SK-N-SH (cell line): ENCODE data around the gene NAV2. TPM values are rescaled to one million over a fixed set of nuclear protein-coding genes. Genes with fewer than 3 reads are reported as not detected.

ENCODE experiments used
- CTCF ChIA-PET: fragments of 300-600, 350-600 bp; formaldehyde crosslinking; extraction: SDS; loops from one replicate; lab custom pipeline; 2021; lab: Yijun Ruan, JAX
- POLR2A ChIA-PET: fragments of 350-600 bp; sonication (Branson Sonifier 250); formaldehyde crosslinking; extraction: SDS; loops from one replicate; lab custom pipeline; 2020; ENCODE audit warnings: antibody characterized with exemption, inconsistent platforms; lab: Yijun Ruan, JAX
- DNase-seq: peaks from one replicate; pipeline ENCODE4 v3.0.0; 2012
- H2AFZ ChIP-seq: fragments of 200-600 bp; sonication (generic); 2 replicates; pipeline ENCODE4 v1.8.1; 2016; ENCODE audit warnings: antibody characterized with exemption, mild to moderate bottlenecking, low read depth
- H3F3A ChIP-seq: fragments of 200-600 bp; sonication (generic); replicated peaks from 2 replicates; pipeline ENCODE3; 2016; ENCODE audit warnings: antibody characterized with exemption, mild to moderate bottlenecking; ENCODE audit not compliant: insufficient read depth
- H3K27ac ChIP-seq, 2 experiments: fragments of 200-500 bp in 1 of 2; fragments of 200-600 bp in 1 of 2; sonication (Bioruptor generic) in 1 of 2; sonication (generic), shearing (Covaris generic) in 1 of 2; 2 replicates each; pipeline versions ENCODE4 v1.5.1 to v1.6.1; 2014 to 2016; ENCODE audit warnings: low read depth in 2 of 2, inconsistent platforms in 1 of 2, low read length in 1 of 2, mild to moderate bottlenecking in 1 of 2, mixed read lengths in 1 of 2
- H3K27me3 ChIP-seq: fragments of 200-600 bp; sonication (generic), shearing (Covaris generic); 2 replicates; pipeline ENCODE4 v1.6.1; 2016; ENCODE audit warnings: mixed run types; ENCODE audit not compliant: insufficient read depth
- H3K36me3 ChIP-seq, 2 experiments: fragments of 200-500 bp in 1 of 2; fragments of 200-600 bp in 1 of 2; sonication (Bioruptor generic) in 1 of 2; sonication (generic) in 1 of 2; replicated peaks in 1 of 2; 2 replicates each; pipeline versions ENCODE3 to v1.5.1; 2014 to 2016; ENCODE audit warnings: low read length in 1 of 2, mild to moderate bottlenecking in 1 of 2; ENCODE audit not compliant: insufficient read depth in 2 of 2, control insufficient read depth in 1 of 2
- H3K4me1 ChIP-seq, 2 experiments: fragments of 200-500 bp in 1 of 2; fragments of 200-600 bp in 1 of 2; sonication (Bioruptor generic) in 1 of 2; sonication (generic), shearing (Covaris generic) in 1 of 2; 2 replicates each; pipeline versions ENCODE4 v1.5.1 to v1.6.1; 2014 to 2016; ENCODE audit warnings: low read depth in 1 of 2, low read length in 1 of 2, mixed run types in 1 of 2; ENCODE audit not compliant: insufficient read depth in 2 of 2, control insufficient read depth in 1 of 2
- H3K4me2 ChIP-seq: fragments of 200-600 bp; sonication (generic), shearing (Covaris generic); 2 replicates; pipeline ENCODE4 v1.6.1; 2017; ENCODE audit warnings: mixed run types
- H3K4me3 ChIP-seq, 2 experiments: fragments of 200-500 bp in 1 of 2; fragments of 200-600 bp in 1 of 2; sonication (Bioruptor generic) in 1 of 2; sonication (generic), shearing (Covaris generic) in 1 of 2; 2 replicates each; pipeline versions ENCODE4 v1.5.1 to v1.8.1; 2014 to 2016; ENCODE audit warnings: low read depth in 2 of 2, inconsistent platforms in 1 of 2, low read length in 1 of 2, mild to moderate bottlenecking in 1 of 2, mixed read lengths in 1 of 2, moderate library complexity in 1 of 2
- H3K79me2 ChIP-seq: fragments of 200-600 bp; sonication (generic); 2 replicates; pipeline ENCODE4 v1.8.1; 2017; ENCODE audit warnings: mild to moderate bottlenecking; ENCODE audit not compliant: insufficient read depth
- H3K9ac ChIP-seq: fragments of 200-600 bp; sonication (generic); 2 replicates; pipeline ENCODE4 v1.6.1; 2017; ENCODE audit warnings: mixed run types
- H3K9me2 ChIP-seq: fragments of 200-600 bp; sonication (generic); 2 replicates; pipeline ENCODE4 v1.6.1; 2017; ENCODE audit warnings: mixed run types
- H3K9me3 ChIP-seq: fragments of 200-600 bp; sonication (generic); 2 replicates; pipeline ENCODE4 v1.6.1; 2017; ENCODE audit warnings: mixed run types, mild to moderate bottlenecking, moderate library complexity
- H4K20me1 ChIP-seq: fragments of 200-600 bp; sonication (generic); 2 replicates; pipeline ENCODE4 v1.6.1; 2017; ENCODE audit warnings: mild to moderate bottlenecking, mixed run types; ENCODE audit not compliant: insufficient read depth
- EP300 ChIP-seq, 2 experiments: IDR thresholded peaks; 2 replicates each; pipeline versions ENCODE4 v1.4.0 to v1.6.1; 2012; ENCODE audit warnings: borderline replicate concordance in 1 of 2, low read depth in 1 of 2, low read length in 1 of 2
- EZH2phosphoT487 ChIP-seq: fragments of 200-600 bp; sonication (generic); IDR thresholded peaks from 2 replicates; pipeline ENCODE4 v1.6.1; 2017; ENCODE audit warnings: low read depth, mixed run types, mild to moderate bottlenecking, antibody characterized with exemption, moderate library complexity, borderline replicate concordance
- FOSL2 ChIP-seq: IDR thresholded peaks from 2 replicates; pipeline ENCODE4 v1.4.0; 2012; ENCODE audit warnings: low read depth, mild to moderate bottlenecking, moderate library complexity, borderline replicate concordance
- FOXJ3 ChIP-seq: sonication (generic); formaldehyde crosslinking; IDR thresholded peaks from 2 replicates; pipeline ENCODE4 v1.5.1; 2020; ENCODE audit warnings: mild to moderate bottlenecking, missing genetic modification reagents
- FOXM1 ChIP-seq: IDR thresholded peaks from 2 replicates; pipeline ENCODE4 v1.4.0; 2012; ENCODE audit warnings: low read depth, mild to moderate bottlenecking
- GABPA ChIP-seq: IDR thresholded peaks from 2 replicates; pipeline ENCODE4 v1.4.0; 2012; ENCODE audit warnings: low read depth, mild to moderate bottlenecking
- GATA2 ChIP-seq: sonication (generic); formaldehyde crosslinking; IDR thresholded peaks from 2 replicates; pipeline ENCODE4 v1.5.0; 2020; ENCODE audit warnings: mild to moderate bottlenecking, missing genetic modification reagents
- MEF2A ChIP-seq: IDR thresholded peaks from 2 replicates; pipeline ENCODE4 v1.4.0; 2012; ENCODE audit warnings: low read depth, borderline replicate concordance
- MXI1 ChIP-seq: IDR thresholded peaks from 2 replicates; pipeline ENCODE4 v1.6.1; 2012; ENCODE audit warnings: mild to moderate bottlenecking, low read depth, low read length, improper control_type of control experiment
- NRF1 ChIP-seq: IDR thresholded peaks from 2 replicates; pipeline ENCODE4 v1.6.1; 2012; ENCODE audit warnings: low read depth, mild to moderate bottlenecking, low read length
- RCOR1 ChIP-seq: fragments of 150-350 bp; IDR thresholded peaks from 2 replicates; pipeline ENCODE4 v1.6.1; 2017; ENCODE audit warnings: antibody characterized with exemption, low read length
- RFX5 ChIP-seq: IDR thresholded peaks from 2 replicates; pipeline ENCODE4 v1.6.1; 2012; ENCODE audit warnings: mild to moderate bottlenecking, improper control_type of control experiment, low read length
- RXRA ChIP-seq: IDR thresholded peaks from 2 replicates; pipeline ENCODE4 v1.4.0; 2012; ENCODE audit warnings: low read depth, mild to moderate bottlenecking, borderline replicate concordance
- SIN3A ChIP-seq: IDR thresholded peaks from 2 replicates; pipeline ENCODE4 v1.6.1; 2012; ENCODE audit warnings: low read depth, mild to moderate bottlenecking, low read length, moderate library complexity, borderline replicate concordance
- SMC3 ChIP-seq: IDR thresholded peaks from 2 replicates; pipeline ENCODE4 v1.6.1; 2012; ENCODE audit warnings: low read depth, low read length, improper control_type of control experiment
- TAF1 ChIP-seq: IDR thresholded peaks from 2 replicates; pipeline ENCODE4 v1.6.1; 2012; ENCODE audit warnings: low read depth, mild to moderate bottlenecking, low read length, moderate library complexity, borderline replicate concordance
- TCF12 ChIP-seq: IDR thresholded peaks from 2 replicates; pipeline ENCODE4 v1.4.0; 2012
- TEAD4 ChIP-seq: IDR thresholded peaks from 2 replicates; pipeline ENCODE4 v1.4.0; 2012; ENCODE audit warnings: mild to moderate bottlenecking, borderline replicate concordance; ENCODE audit not compliant: insufficient read depth
- YY1 ChIP-seq: IDR thresholded peaks from 2 replicates; pipeline ENCODE4 v1.4.0; 2012; ENCODE audit warnings: low read depth, mild to moderate bottlenecking
- WGBS: methylation state at CpG from one replicate; pipeline ENCODE4 v1.1.6; 2017; ENCODE audit warnings: low lambda C conversion rate; 5-methylcytosine and 5-hydroxymethylcytosine counted together
- polyA plus RNA-seq, 3 experiments: library from polyadenylated mRNA; depleted of rRNA; stranded (reverse); fragments of >200 nt; gene quantifications; 2 replicates each; pipeline ENCODE4 v1.2.3, GENCODE V29; 2012
- TF ChIP-seq, protein P1 (sequence below): IDR thresholded peaks from 2 replicates; pipeline ENCODE4 v1.4.0; 2012; ENCODE audit warnings: low read depth, borderline replicate concordance
- TF ChIP-seq, protein P2 (sequence below): fragments of 150-350 bp; IDR thresholded peaks from 2 replicates; pipeline ENCODE4 v1.6.1; 2016; ENCODE audit warnings: mild to moderate bottlenecking, low read depth, low read length
- TF ChIP-seq, protein P3 (sequence below): IDR thresholded peaks from 2 replicates; pipeline ENCODE4 v1.4.0; 2012; ENCODE audit warnings: low read depth
- TF ChIP-seq, protein P4 (sequence below): fragments of 150-350 bp; IDR thresholded peaks from 2 replicates; pipeline ENCODE4 v1.6.1; 2017; ENCODE audit warnings: antibody characterized with exemption, low read length, low read depth, borderline replicate concordance
- TF ChIP-seq, protein P5 (sequence below): IDR thresholded peaks from 2 replicates; pipeline ENCODE4; 2012

The NAV2 gene
- polyA plus RNA-seq, 1 of the 3 experiments (the other 2 are of a cell fraction): 26.2 TPM

DNA sequence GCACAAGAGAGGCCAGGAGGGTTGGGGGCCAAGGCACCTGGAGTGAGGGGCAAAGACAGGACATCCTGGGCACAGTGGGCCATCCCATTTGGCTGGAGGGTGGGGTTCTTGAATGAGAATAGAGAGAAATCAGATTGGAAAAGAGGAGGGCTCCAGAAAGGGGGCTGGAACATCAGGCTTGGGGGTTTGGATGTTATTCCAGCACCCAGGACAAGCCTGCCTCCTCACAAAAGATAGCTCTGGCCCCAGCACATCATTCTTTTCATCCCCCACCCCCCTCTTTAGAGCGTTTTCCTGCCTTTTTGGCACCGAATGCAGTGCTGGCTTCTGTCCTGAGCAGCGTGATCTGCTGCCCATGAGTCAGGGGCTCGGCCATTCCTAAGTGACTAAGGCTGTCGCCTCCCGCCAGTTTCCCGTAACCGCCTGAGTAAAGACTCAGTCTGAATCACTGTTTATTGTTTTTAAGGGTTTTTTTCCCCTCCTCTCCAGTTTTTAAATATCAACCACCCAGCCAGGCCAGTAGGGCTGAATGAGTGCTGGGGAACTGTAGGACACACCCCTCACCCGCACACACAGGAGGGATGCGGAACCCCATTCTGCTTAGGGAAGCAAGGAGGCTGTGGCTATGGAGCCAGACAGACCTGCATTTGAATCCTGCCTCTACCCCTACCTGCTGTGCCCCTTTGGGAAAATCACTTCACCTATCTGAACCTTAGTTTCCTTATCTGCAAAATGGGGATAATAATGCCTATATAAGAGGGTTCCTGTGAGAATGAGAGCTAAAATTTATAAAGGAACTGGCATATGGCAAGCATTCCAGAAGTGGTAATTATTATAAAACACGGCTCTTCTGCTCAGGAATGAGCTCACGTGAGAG lies 32.4 kb upstream of the NAV2 start:
- Histone ChIP-seq H2AFZ (0 out of 2 replicates have a peak overlapping the region, but pooled peaks have one; percentile 26), H4K20me1 (no peaks in the 10 kb centered on the region), H3K79me2 (peaks cover 40% of the 10 kb centered on the region), H3K36me3 (peaks cover 0 to 8% of the 10 kb centered on the region in 2 experiments), H3K4me2 (peak overlapping the region; percentile 66), H3K9me3 (no peaks in the 10 kb centered on the region), H3F3A (peaks cover 18% of the 10 kb centered on the region), H3K4me1 (peaks cover 18 to 64% of the 10 kb centered on the region in 2 experiments), H3K27me3 (no peaks in the 10 kb centered on the region), H3K9me2 (no peaks in the 10 kb centered on the region), H3K9ac (peak overlapping the region; percentile 50; the same call in 1 of the 2 replicates), H3K27ac (peak overlapping the region; percentile 92 to 95), H3K4me3 (no peak overlapping the region)
- 18% methylated on average over 12 of the region's 12 CpGs for WGBS
- ChIA-PET CTCF (interaction anchor here (1.0 to 2.0 kb wide), 2 partner anchors 116 to 117 kb away, joined by 3 to 4 read pairs; no protein-coding TSS in a partner anchor), POLR2A (interaction anchor here (0.8 kb wide), 1 partner anchor 35 kb away, joined by 3 read pairs; no protein-coding TSS in a partner anchor)
- DNase-seq: peak; percentile 60
- TF ChIP-seq GATA2 (no peak), EZH2phosphoT487 (no peak), SMC3 (peak; percentile 13; the same call in 1 of the 2 replicates), RFX5 (no peak), GABPA (no peak), EP300 (IDR thresholded peaks at IDR 0.05; ENCODE audit: borderline replicate concordance in 1 of 2, low read depth in 1 of 2, low read length in 1 of 2) (peak; percentile 60 to 97), YY1 (0 out of 2 replicates have a peak, but pooled peaks have one; percentile 47), SIN3A (peak; percentile 64; the same call in 1 of the 2 replicates), RXRA (peak; percentile 89; the same call in 1 of the 2 replicates), RCOR1 (no peak), NRF1 (no peak; the same call in 1 of the 2 replicates), MXI1 (peak; percentile 51; the same call in 1 of the 2 replicates), FOSL2 (peak; percentile 99), TCF12 (peak; percentile 96), TEAD4 (peak; percentile 89), TAF1 (0 out of 2 replicates have a peak, but pooled peaks have one; percentile 49), MEF2A (peak; percentile 75; the same call in 1 of the 2 replicates), FOXM1 (peak; percentile 98), FOXJ3 (CRISPR knock-in tag) (no peak)
- TF ChIP-seq, protein P1, sequence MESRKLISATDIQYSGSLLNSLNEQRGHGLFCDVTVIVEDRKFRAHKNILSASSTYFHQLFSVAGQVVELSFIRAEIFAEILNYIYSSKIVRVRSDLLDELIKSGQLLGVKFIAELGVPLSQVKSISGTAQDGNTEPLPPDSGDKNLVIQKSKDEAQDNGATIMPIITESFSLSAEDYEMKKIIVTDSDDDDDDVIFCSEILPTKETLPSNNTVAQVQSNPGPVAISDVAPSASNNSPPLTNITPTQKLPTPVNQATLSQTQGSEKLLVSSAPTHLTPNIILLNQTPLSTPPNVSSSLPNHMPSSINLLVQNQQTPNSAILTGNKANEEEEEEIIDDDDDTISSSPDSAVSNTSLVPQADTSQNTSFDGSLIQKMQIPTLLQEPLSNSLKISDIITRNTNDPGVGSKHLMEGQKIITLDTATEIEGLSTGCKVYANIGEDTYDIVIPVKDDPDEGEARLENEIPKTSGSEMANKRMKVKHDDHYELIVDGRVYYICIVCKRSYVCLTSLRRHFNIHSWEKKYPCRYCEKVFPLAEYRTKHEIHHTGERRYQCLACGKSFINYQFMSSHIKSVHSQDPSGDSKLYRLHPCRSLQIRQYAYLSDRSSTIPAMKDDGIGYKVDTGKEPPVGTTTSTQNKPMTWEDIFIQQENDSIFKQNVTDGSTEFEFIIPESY: peak; percentile 82; the same call in 1 of the 2 replicates
- TF ChIP-seq, protein P2, sequence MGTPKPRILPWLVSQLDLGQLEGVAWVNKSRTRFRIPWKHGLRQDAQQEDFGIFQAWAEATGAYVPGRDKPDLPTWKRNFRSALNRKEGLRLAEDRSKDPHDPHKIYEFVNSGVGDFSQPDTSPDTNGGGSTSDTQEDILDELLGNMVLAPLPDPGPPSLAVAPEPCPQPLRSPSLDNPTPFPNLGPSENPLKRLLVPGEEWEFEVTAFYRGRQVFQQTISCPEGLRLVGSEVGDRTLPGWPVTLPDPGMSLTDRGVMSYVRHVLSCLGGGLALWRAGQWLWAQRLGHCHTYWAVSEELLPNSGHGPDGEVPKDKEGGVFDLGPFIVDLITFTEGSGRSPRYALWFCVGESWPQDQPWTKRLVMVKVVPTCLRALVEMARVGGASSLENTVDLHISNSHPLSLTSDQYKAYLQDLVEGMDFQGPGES: no peak
- TF ChIP-seq, protein P3, sequence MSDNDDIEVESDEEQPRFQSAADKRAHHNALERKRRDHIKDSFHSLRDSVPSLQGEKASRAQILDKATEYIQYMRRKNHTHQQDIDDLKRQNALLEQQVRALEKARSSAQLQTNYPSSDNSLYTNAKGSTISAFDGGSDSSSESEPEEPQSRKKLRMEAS: peak; percentile 89
- TF ChIP-seq, protein P4, sequence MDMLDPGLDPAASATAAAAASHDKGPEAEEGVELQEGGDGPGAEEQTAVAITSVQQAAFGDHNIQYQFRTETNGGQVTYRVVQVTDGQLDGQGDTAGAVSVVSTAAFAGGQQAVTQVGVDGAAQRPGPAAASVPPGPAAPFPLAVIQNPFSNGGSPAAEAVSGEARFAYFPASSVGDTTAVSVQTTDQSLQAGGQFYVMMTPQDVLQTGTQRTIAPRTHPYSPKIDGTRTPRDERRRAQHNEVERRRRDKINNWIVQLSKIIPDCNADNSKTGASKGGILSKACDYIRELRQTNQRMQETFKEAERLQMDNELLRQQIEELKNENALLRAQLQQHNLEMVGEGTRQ: no peak
- TF ChIP-seq, protein P5, sequence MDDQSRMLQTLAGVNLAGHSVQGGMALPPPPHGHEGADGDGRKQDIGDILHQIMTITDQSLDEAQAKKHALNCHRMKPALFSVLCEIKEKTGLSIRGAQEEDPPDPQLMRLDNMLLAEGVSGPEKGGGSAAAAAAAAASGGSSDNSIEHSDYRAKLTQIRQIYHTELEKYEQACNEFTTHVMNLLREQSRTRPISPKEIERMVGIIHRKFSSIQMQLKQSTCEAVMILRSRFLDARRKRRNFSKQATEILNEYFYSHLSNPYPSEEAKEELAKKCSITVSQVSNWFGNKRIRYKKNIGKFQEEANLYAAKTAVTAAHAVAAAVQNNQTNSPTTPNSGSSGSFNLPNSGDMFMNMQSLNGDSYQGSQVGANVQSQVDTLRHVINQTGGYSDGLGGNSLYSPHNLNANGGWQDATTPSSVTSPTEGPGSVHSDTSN: peak; percentile 87
